Measurements from ENCODE around the gene LIX1L.

The LIX1L gene

GRCh38 chr1:145965119-145965744 is 7.4 kb upstream of the LIX1L start:
- WGBS (ENCODE audit: extremely low coverage, insufficient coverage, insufficient read length), result no CpG with 5 or more reads among the region's 5 CpGs

GRCh38 chr1:145964328-145965118 is 6.7 kb upstream of the LIX1L start, which contains the start of the genes ANKRD34A and POLR3GL:
ANKRD34A (minus strand) TSS chr1:145964575; CDS start chr1:145961759, 2,816 bp downstream.
POLR3GL (plus strand) TSS chr1:145964690; CDS start chr1:145974866, 10,176 bp downstream.
- Histone ChIP-seq H4K8ac (ENCODE audit: low read depth, low read length) (peak within 1 kb of the TSS; percentile 95), H3K36me3 (ENCODE audit: control insufficient read depth in 1 of 2, insufficient read depth in 2 of 2, low read length in 2 of 2) (no peaks in the 10 kb centered on the region), H2AK5ac (ENCODE audit: low read length) (no peak within 1 kb of the TSS), H3K4me2 (ENCODE audit: low read length) (peak within 1 kb of the TSS; percentile 66), H3K79me2 (ENCODE audit: control insufficient read depth, insufficient read depth, low read length, poor library complexity) (no peaks in the 10 kb centered on the region), H3K23ac (ENCODE audit: low read length) (no peak within 1 kb of the TSS), H3K9ac (ENCODE audit: low read length) (peak within 1 kb of the TSS; percentile 11), H4K91ac (ENCODE audit: low read depth, low read length) (peak within 1 kb of the TSS; percentile 39), H3K4me3 (ENCODE audit: low read depth, low read length) (peak within 1 kb of the TSS; percentile 74), H3K27ac (ENCODE audit: low read depth, low read length) (no peak within 1 kb of the TSS), H2BK5ac (ENCODE audit: low read depth, low read length, poor library complexity) (no peak within 1 kb of the TSS), H3K14ac (ENCODE audit: low read length) (peak within 1 kb of the TSS; percentile 56), H2AFZ (ENCODE audit: insufficient read depth, low read length, poor library complexity) (peak within 1 kb of the TSS; percentile 91), H3K4ac (ENCODE audit: low read depth, low read length) (peak within 1 kb of the TSS; percentile 47), H2BK120ac (ENCODE audit: insufficient read depth, low read length, poor library complexity) (peak within 1 kb of the TSS; percentile 63), H3K79me1 (ENCODE audit: low read length) (peaks cover 6% of the 10 kb centered on the region), H3K9me3 (ENCODE audit: insufficient read depth, low read depth, low read length) (peaks cover 2% of the 10 kb centered on the region), H3K4me1 (ENCODE audit: control insufficient read depth in 1 of 2, insufficient read depth in 2 of 2, low read length in 2 of 2) (peaks cover 14 to 24% of the 10 kb centered on the region in 2 experiments), H3K27me3 (ENCODE audit: insufficient read depth, low read length) (peaks cover 30% of the 10 kb centered on the region), H4K12ac (ENCODE audit: low read depth, low read length) (peak within 1 kb of the TSS; percentile 73), H2BK12ac (ENCODE audit: low read length) (no peak within 1 kb of the TSS), H3K18ac (ENCODE audit: low read length) (peak within 1 kb of the TSS; percentile 27)
- DNase-seq, result peak; percentile 97 to 98
- WGBS (ENCODE audit: extremely low coverage, insufficient coverage, insufficient read length), result no CpG with 5 or more reads among the region's 37 CpGs

More at GRCh38 chr1:145965119-145965744, 7.4 kb upstream of the LIX1L start:
- H3K9ac ChIP-seq (ENCODE audit: low read length), result no peak overlapping the region
- H3K4ac ChIP-seq (ENCODE audit: low read depth, low read length), result no peak overlapping the region
- H3K23ac ChIP-seq (ENCODE audit: low read length), result no peak overlapping the region
- no peak overlapping the region for H2BK5ac ChIP-seq (ENCODE audit: low read depth, low read length, poor library complexity)
- H3K36me3 ChIP-seq (ENCODE audit: control insufficient read depth in 1 of 2, insufficient read depth in 2 of 2, low read length in 2 of 2), result no peaks in the 10 kb centered on the region
- H2BK12ac ChIP-seq (ENCODE audit: low read length), result no peak overlapping the region
- H3K18ac ChIP-seq (ENCODE audit: low read length), result no peak overlapping the region
- no peak overlapping the region for H3K4me3 ChIP-seq (ENCODE audit: low read depth, low read length)
- H3K27me3 ChIP-seq (ENCODE audit: insufficient read depth, low read length), result peaks cover 24% of the 10 kb centered on the region
- H4K12ac ChIP-seq (ENCODE audit: low read depth, low read length), result no peak overlapping the region
- H3K4me1 ChIP-seq (ENCODE audit: control insufficient read depth in 1 of 2, insufficient read depth in 2 of 2, low read length in 2 of 2), result peaks cover 14 to 21% of the 10 kb centered on the region in 2 experiments
- H2BK120ac ChIP-seq (ENCODE audit: insufficient read depth, low read length, poor library complexity), result no peak overlapping the region
- no peaks in the 10 kb centered on the region for H3K9me3 ChIP-seq (ENCODE audit: insufficient read depth, low read depth, low read length)
- no peak overlapping the region for H3K14ac ChIP-seq (ENCODE audit: low read length)
- peak overlapping the region; percentile 66 for H3K4me2 ChIP-seq (ENCODE audit: low read length)
- no peak overlapping the region for H2AK5ac ChIP-seq (ENCODE audit: low read length)
- peaks cover 6% of the 10 kb centered on the region for H3K79me1 ChIP-seq (ENCODE audit: low read length)
- no peak overlapping the region for H4K91ac ChIP-seq (ENCODE audit: low read depth, low read length)
- H3K79me2 ChIP-seq (ENCODE audit: control insufficient read depth, insufficient read depth, low read length, poor library complexity), result no peaks in the 10 kb centered on the region
- H2AFZ ChIP-seq (ENCODE audit: insufficient read depth, low read length, poor library complexity), result no peak overlapping the region
- H4K8ac ChIP-seq (ENCODE audit: low read depth, low read length), result no peak overlapping the region
- no peak overlapping the region for H3K27ac ChIP-seq (ENCODE audit: low read depth, low read length)
- DNase-seq, result no peak

- H2AK5ac ChIP-seq (ENCODE audit: low read length), result no peak overlapping the region
- no peak overlapping the region for H3K4ac ChIP-seq (ENCODE audit: low read depth, low read length)
- peaks cover 2% of the 10 kb centered on the region for H3K9me3 ChIP-seq (ENCODE audit: insufficient read depth, low read depth, low read length)
- H4K12ac ChIP-seq (ENCODE audit: low read depth, low read length), result no peak overlapping the region
- H3K4me1 ChIP-seq (ENCODE audit: control insufficient read depth in 1 of 2, insufficient read depth in 2 of 2, low read length in 2 of 2), result peaks cover 14 to 24% of the 10 kb centered on the region in 2 experiments
- peaks cover 6% of the 10 kb centered on the region for H3K79me1 ChIP-seq (ENCODE audit: low read length)
- H2BK12ac ChIP-seq (ENCODE audit: low read length), result no peak overlapping the region
- no peak overlapping the region for H2BK5ac ChIP-seq (ENCODE audit: low read depth, low read length, poor library complexity)
- H2BK120ac ChIP-seq (ENCODE audit: insufficient read depth, low read length, poor library complexity), result no peak overlapping the region
- H4K8ac ChIP-seq (ENCODE audit: low read depth, low read length), result no peak overlapping the region
- peak; percentile 49 to 89 for DNase-seq
- peak overlapping the region; percentile 66 for H3K4me2 ChIP-seq (ENCODE audit: low read length)
- no peak overlapping the region for H3K9ac ChIP-seq (ENCODE audit: low read length)
- no peak overlapping the region for H2AFZ ChIP-seq (ENCODE audit: insufficient read depth, low read length, poor library complexity)
- H3K14ac ChIP-seq (ENCODE audit: low read length), result no peak overlapping the region
- no peak overlapping the region for H3K23ac ChIP-seq (ENCODE audit: low read length)
- no peak overlapping the region for H3K27ac ChIP-seq (ENCODE audit: low read depth, low read length)
- H3K36me3 ChIP-seq (ENCODE audit: control insufficient read depth in 1 of 2, insufficient read depth in 2 of 2, low read length in 2 of 2), result no peaks in the 10 kb centered on the region
- no peak overlapping the region for H4K91ac ChIP-seq (ENCODE audit: low read depth, low read length)
- no peaks in the 10 kb centered on the region for H3K79me2 ChIP-seq (ENCODE audit: control insufficient read depth, insufficient read depth, low read length, poor library complexity)
- no peak overlapping the region for H3K4me3 ChIP-seq (ENCODE audit: low read depth, low read length)
- peaks cover 36% of the 10 kb centered on the region for H3K27me3 ChIP-seq (ENCODE audit: insufficient read depth, low read length)
- WGBS (ENCODE audit: extremely low coverage, insufficient coverage, insufficient read length), result no CpG with 5 or more reads among the region's 5 CpGs
- H3K18ac ChIP-seq (ENCODE audit: low read length), result no peak overlapping the region
Measured at GRCh38 chr1:145963265-145964019, 5.6 kb upstream of the LIX1L start.

All from trophoblast cell (in vitro differentiated cells and primary cell).